K562 (cell line): ENCODE data around the gene KRTAP29-1. TPM values are rescaled to one million over a fixed set of nuclear protein-coding genes. Genes with fewer than 3 reads are reported as not detected.
"Not testable (repeated sequence)": the region's sequence is repeated elsewhere in the genome, so short reads cannot be mapped to it uniquely, and the experiment has no call there.

Experiments
- ATAC-seq: fragments of 200-7000 bp; cut with Tn5 transposase; 3 replicates; pipeline ENCODE4 v1.9.1; 2020; ENCODE audit warnings: moderate library complexity
- BruUV-seq: library from RNA; stranded (reverse); fragments of 400-500 nt; replicated peaks from 2 replicates; lab custom pipeline; 2021; lab: Mats Ljungman, UMichigan
- CTCF ChIA-PET: fragments of 300-600 bp; formaldehyde crosslinking; extraction: SDS; loops from one replicate; lab custom pipeline; 2021; ENCODE audit warnings: low intra/inter-chr PET ratio; lab: Yijun Ruan, JAX
- POLR2A ChIA-PET: fragments of 300-600, 350-650 bp; sonication (Branson Sonifier 250); formaldehyde crosslinking; extraction: SDS; loops from one replicate; lab custom pipeline; 2021; ENCODE audit warnings: antibody characterized with exemption, inconsistent platforms; lab: Yijun Ruan, JAX
- DNase-seq, 4 experiments: peaks; one replicate each; pipeline versions ENCODE4 v3.0.0 to v3.0.0-alpha.2; 2011 to 2018; ENCODE audit warnings: low spot score in 3 of 4, mixed read lengths in 3 of 4; ENCODE audit errors: extremely low read depth in 1 of 4
- FAIRE-seq: peaks from 2 replicates; lab custom pipeline; 2011; peaks lifted over from hg19 to GRCh38; lab: Jason Lieb, UNC
- H2AFZ ChIP-seq: 2 replicates; pipeline ENCODE4 v1.6.0; 2011; ENCODE audit warnings: low read depth, low read length, control low read depth, inconsistent platforms
- H3K27ac ChIP-seq: fragments of 200-600 bp; 3 replicates; pipeline ENCODE4 v1.8.0; 2011; ENCODE audit warnings: low read depth, mild to moderate bottlenecking, control low read depth, inconsistent platforms, low read length, moderate library complexity, mixed read lengths; ENCODE audit errors: extremely low read depth
- H3K27me3 ChIP-seq, 2 experiments: fragments of 300-600 bp in 1 of 2; 2 replicates in 1 of 2; 3 replicates in 1 of 2; pipeline versions ENCODE4 v1.6.0 to v1.8.0; 2011; ENCODE audit warnings: inconsistent platforms in 2 of 2, low read length in 2 of 2, mild to moderate bottlenecking in 1 of 2, mixed read lengths in 1 of 2, moderate library complexity in 1 of 2; ENCODE audit not compliant: control insufficient read depth in 2 of 2, insufficient read depth in 2 of 2
- H3K36me3 ChIP-seq: fragments of 300-600 bp; 3 replicates; pipeline ENCODE4 v1.8.0; 2011; ENCODE audit warnings: mild to moderate bottlenecking, low read length, inconsistent platforms; ENCODE audit not compliant: control insufficient read depth, insufficient read depth
- H3K4me1 ChIP-seq, 2 experiments: fragments of 200-600 bp in 1 of 2; replicated peaks in 1 of 2; 2 replicates in 1 of 2; 3 replicates in 1 of 2; pipeline versions ENCODE4 v1.5.1 to v1.8.0; 2011; ENCODE audit warnings: inconsistent platforms in 2 of 2, low read length in 2 of 2, mild to moderate bottlenecking in 1 of 2, mixed read lengths in 1 of 2, moderate library complexity in 1 of 2; ENCODE audit not compliant: control insufficient read depth in 2 of 2, insufficient read depth in 2 of 2
- H3K4me2 ChIP-seq: 2 replicates; pipeline ENCODE4 v1.6.1; 2011; ENCODE audit warnings: low read length, control low read depth, inconsistent platforms, mixed read lengths; ENCODE audit not compliant: insufficient read depth
- H3K4me3 ChIP-seq: fragments of 200-600 bp; sonication (generic), shearing (Covaris generic); 2 replicates; pipeline ENCODE4 v1.5.1; 2016; ENCODE audit warnings: control low read depth, inconsistent platforms
- H3K79me2 ChIP-seq: fragments of 200-600 bp; 3 replicates; pipeline ENCODE4 v1.8.0; 2011; ENCODE audit warnings: low read length, inconsistent platforms; ENCODE audit not compliant: control insufficient read depth, insufficient read depth
- H3K9ac ChIP-seq, 2 experiments: 2 replicates each; pipeline versions ENCODE4 v1.6.0 to v1.6.1; 2011; ENCODE audit warnings: low read depth in 2 of 2, low read length in 2 of 2, control low read depth in 1 of 2, inconsistent platforms in 1 of 2, mild to moderate bottlenecking in 1 of 2, mixed read lengths in 1 of 2; ENCODE audit not compliant: insufficient read depth in 1 of 2
- H3K9me1 ChIP-seq: one replicate; pipeline ENCODE4 v1.6.0; 2011; ENCODE audit warnings: inconsistent platforms, mild to moderate bottlenecking, low read length, moderate library complexity; ENCODE audit not compliant: control insufficient read depth, insufficient read depth
- H3K9me3 ChIP-seq: replicated peaks from 2 replicates; pipeline ENCODE4 v1.5.1; 2011; ENCODE audit warnings: low read depth, low read length, inconsistent platforms; ENCODE audit not compliant: control insufficient read depth, insufficient read depth
- H4K20me1 ChIP-seq: replicated peaks from 2 replicates; pipeline ENCODE4 v1.6.1; 2011; ENCODE audit warnings: low read length, inconsistent platforms, mixed read lengths; ENCODE audit not compliant: control insufficient read depth, insufficient read depth
- BDP1 ChIP-seq: IDR thresholded peaks from 3 replicates; pipeline ENCODE4 v1.6.1; 2011; ENCODE audit not compliant: insufficient read length, insufficient read depth
- GATAD2A ChIP-seq: fragments of 450-650 bp; IDR thresholded peaks from 2 replicates; pipeline ENCODE4 v1.6.1; 2017
- GATAD2B ChIP-seq: fragments of 450-650 bp; IDR thresholded peaks from 2 replicates; pipeline ENCODE4 v1.6.1; 2017; ENCODE audit warnings: mild to moderate bottlenecking, borderline replicate concordance
- GTF2E2 ChIP-seq: fragments of 200-800 bp; sonication (Bioruptor generic); IDR thresholded peaks from 2 replicates; pipeline ENCODE4 v1.6.1; 2016; ENCODE audit warnings: missing genetic modification characterization, missing compliant biosample characterization
- HMGN3 ChIP-seq: IDR thresholded peaks from 2 replicates; pipeline ENCODE4 v1.6.1; 2011; ENCODE audit warnings: borderline replicate concordance, low read depth, mild to moderate bottlenecking, mixed read lengths, low read length; ENCODE audit not compliant: insufficient read length; ENCODE audit errors: extremely low read depth
- OTX1 ChIP-seq: fragments of 450-650 bp; formaldehyde crosslinking; IDR thresholded peaks from 2 replicates; pipeline ENCODE4 v1.4.0; 2022; ENCODE audit warnings: mild to moderate bottlenecking
- POLR2G ChIP-seq: fragments of 200-400 bp; formaldehyde crosslinking; IDR thresholded peaks from 2 replicates; pipeline ENCODE4 v1.6.1; 2017; ENCODE audit warnings: low read depth, mild to moderate bottlenecking, antibody characterized with exemption, low read length, moderate library complexity
- ZNF165 ChIP-seq: fragments of 250-450 bp; sonication (Bioruptor Pico); IDR thresholded peaks from 2 replicates; pipeline ENCODE4 v1.4.0; 2020; ENCODE audit warnings: borderline replicate concordance
- ZNF24 ChIP-seq: fragments of 450-650 bp; IDR thresholded peaks from 2 replicates; pipeline ENCODE4 v1.6.1; 2016
- ZNF668 ChIP-seq: fragments of 250-450 bp; sonication (Bioruptor Pico); IDR thresholded peaks from 2 replicates; pipeline ENCODE4 v1.8.0; 2022; ENCODE audit warnings: mild to moderate bottlenecking, inconsistent platforms
- ZNF766 ChIP-seq: fragments of 200-800 bp; sonication (Bioruptor generic); conservative IDR thresholded peaks from 2 replicates; pipeline ENCODE4 v1.6.1; 2016; ENCODE audit warnings: missing genetic modification characterization, missing compliant biosample characterization
- ZNF830 ChIP-seq: fragments of 250-450 bp; sonication (Bioruptor Pico); IDR thresholded peaks from 2 replicates; pipeline ENCODE4 v1.5.0; 2021; ENCODE audit warnings: mild to moderate bottlenecking
- WGBS: fragments of 100-300 bp; shearing (Covaris generic); methylation state at CpG from one replicate; pipeline ENCODE4 v1.1.6; 2016; ENCODE audit warnings: low coverage, mixed read lengths; ENCODE audit not compliant: insufficient coverage; ENCODE audit errors: missing lambda C conversion rate; 5-methylcytosine and 5-hydroxymethylcytosine counted together
- in situ Hi-C: fragments of 300-500 bp; cut with MboI; formaldehyde crosslinking; loops from 4 replicates; pipeline ENCODE4 v1.15.0; 2018; ENCODE audit warnings: inconsistent platforms, mixed read lengths
- intact Hi-C: fragments of 100-400 bp; cut with micrococcal nuclease; formaldehyde crosslinking; loops from 2 replicates; pipeline ENCODE4 v1.14.2; 2022
- polyA plus RNA-seq, 8 experiments: library from polyadenylated mRNA; depleted of rRNA in 4 of 8; stranded (reverse) in 5 of 8; unstranded in 3 of 8; fragments of >200 nt; fragmentation: Nextera tagmentation in 2 of 8; fragmentation: Illumina TruSeq in 1 of 8; extraction: Ambion mirVana in 2 of 8; extraction: Trizol in 1 of 8; gene quantifications; 2 replicates each; pipeline versions ENCODE4 v1.2.1 to v1.2.3, GENCODE V29; 2011 to 2014; ENCODE audit warnings: inconsistent platforms in 1 of 8, missing spikeins in 1 of 8
- total RNA-seq, 7 experiments: library from RNA; depleted of rRNA in 6 of 7; stranded (reverse); fragments of >200 nt in 6 of 7; fragmentation: Illumina TruSeq in 2 of 7; extraction: Trizol in 2 of 7; gene quantifications; 2 replicates each; pipeline versions ENCODE4 v1.2.1 to v1.2.3, GENCODE V29; 2011 to 2021; ENCODE audit warnings: low replicate concordance in 1 of 7
- TF ChIP-seq, protein P1 (sequence below): sonication (generic); formaldehyde crosslinking; IDR thresholded peaks from 2 replicates; pipeline ENCODE4 v1.5.0; 2020; ENCODE audit warnings: missing genetic modification reagents
- TF ChIP-seq, protein P2 (sequence below): fragments of 450-650 bp; IDR thresholded peaks from 2 replicates; pipeline ENCODE4 v1.6.1; 2014; ENCODE audit warnings: low read depth, mild to moderate bottlenecking, moderate library complexity, borderline replicate concordance
- TF ChIP-seq, protein P3 (sequence below): fragments of 450-650 bp; IDR thresholded peaks from 2 replicates; pipeline ENCODE4 v1.6.1; 2016; ENCODE audit warnings: low read depth, mild to moderate bottlenecking, moderate library complexity

The KRTAP29-1 gene
- total and polyA plus RNA-seq, 9 of the 15 experiments (the other 6 are each of a cell fraction or from before 2014, with no cell fraction given): not detected

DNA sequence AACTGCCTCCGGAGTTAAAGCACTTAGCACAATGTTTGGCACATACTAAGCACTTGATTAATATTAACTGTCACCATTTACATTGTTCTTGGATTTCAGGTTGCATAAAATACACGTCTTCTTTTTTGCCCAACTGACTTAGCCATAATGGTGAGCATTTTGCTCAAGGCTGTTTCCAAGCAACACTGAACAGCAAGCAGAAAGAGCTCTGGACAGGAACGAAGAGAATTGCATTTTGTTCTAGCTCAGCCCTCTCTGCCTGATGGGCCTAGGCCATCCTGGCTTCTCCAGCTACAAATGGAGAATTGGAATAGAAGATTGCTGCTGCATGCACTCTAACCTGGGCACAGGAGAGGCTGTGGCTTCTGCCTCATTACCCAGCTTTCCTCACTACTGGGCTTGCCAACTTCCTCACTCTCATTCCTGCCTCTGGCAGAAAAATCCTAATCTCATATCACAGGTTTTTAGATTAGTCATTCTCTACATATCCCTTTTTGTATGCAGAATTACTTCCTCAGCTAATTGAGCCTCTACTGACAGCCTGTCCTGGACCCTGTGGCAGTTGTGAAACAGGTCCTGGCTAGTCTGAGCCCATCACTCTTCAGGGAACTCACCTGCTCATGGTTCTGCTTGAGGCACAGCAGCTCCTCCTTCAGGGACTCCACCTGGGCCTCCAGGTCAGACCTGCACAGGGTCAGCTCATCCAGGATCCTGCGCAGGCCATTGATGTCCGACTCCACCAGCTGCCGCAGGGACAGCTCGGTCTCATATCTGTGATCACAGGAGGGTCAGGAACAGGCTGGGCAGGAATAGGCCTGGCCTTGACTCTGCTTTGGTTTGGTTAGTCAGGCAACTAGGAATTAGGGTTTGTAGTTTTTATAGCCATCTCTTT lies 45.5 kb upstream of the KRTAP29-1 start:
- WGBS: 0% methylated on average over 7 of the region's 7 CpGs
- Histone ChIP-seq H3K9me3 (no peaks in the 10 kb centered on the region), H3K36me3 (no peaks in the 10 kb centered on the region), H2AFZ (no peak overlapping the region), H3K9ac (no peak overlapping the region), H4K20me1 (no peaks in the 10 kb centered on the region), H3K4me1 (no peaks in the 10 kb centered on the region), H3K4me3 (no peak overlapping the region), H3K79me2 (no peaks in the 10 kb centered on the region), H3K27me3 (no peaks in the 10 kb centered on the region), H3K9me1 (no peaks in the 10 kb centered on the region), H3K4me2 (no peak overlapping the region), H3K27ac (no peak overlapping the region)
- ATAC-seq: no peak
- in situ Hi-C loops (no loop called here), intact Hi-C loops (no loop called here)
- no peak for DNase-seq
- POLR2A ChIA-PET: no interaction called here
- CTCF ChIA-PET: no interaction called here
- FAIRE-seq: no peak
- no TSS peak for BruUV-seq
- TF ChIP-seq ZNF830 (CRISPR knock-in tag): no peak
- no peak for TF ChIP-seq OTX1
- TF ChIP-seq, protein P1, sequence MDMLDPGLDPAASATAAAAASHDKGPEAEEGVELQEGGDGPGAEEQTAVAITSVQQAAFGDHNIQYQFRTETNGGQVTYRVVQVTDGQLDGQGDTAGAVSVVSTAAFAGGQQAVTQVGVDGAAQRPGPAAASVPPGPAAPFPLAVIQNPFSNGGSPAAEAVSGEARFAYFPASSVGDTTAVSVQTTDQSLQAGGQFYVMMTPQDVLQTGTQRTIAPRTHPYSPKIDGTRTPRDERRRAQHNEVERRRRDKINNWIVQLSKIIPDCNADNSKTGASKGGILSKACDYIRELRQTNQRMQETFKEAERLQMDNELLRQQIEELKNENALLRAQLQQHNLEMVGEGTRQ: no peak
- no peak for TF ChIP-seq POLR2G
- no peak for TF ChIP-seq ZNF24
- no peak for TF ChIP-seq ZNF165 (CRISPR knock-in tag)
- no peak for TF ChIP-seq ZNF766 (CRISPR knock-in tag)
- TF ChIP-seq BDP1: no peak
- TF ChIP-seq GATAD2A: no peak
- TF ChIP-seq, protein P2, sequence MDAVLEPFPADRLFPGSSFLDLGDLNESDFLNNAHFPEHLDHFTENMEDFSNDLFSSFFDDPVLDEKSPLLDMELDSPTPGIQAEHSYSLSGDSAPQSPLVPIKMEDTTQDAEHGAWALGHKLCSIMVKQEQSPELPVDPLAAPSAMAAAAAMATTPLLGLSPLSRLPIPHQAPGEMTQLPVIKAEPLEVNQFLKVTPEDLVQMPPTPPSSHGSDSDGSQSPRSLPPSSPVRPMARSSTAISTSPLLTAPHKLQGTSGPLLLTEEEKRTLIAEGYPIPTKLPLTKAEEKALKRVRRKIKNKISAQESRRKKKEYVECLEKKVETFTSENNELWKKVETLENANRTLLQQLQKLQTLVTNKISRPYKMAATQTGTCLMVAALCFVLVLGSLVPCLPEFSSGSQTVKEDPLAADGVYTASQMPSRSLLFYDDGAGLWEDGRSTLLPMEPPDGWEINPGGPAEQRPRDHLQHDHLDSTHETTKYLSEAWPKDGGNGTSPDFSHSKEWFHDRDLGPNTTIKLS: no peak
- TF ChIP-seq GTF2E2 (tag): no peak
- TF ChIP-seq ZNF668 (CRISPR knock-in tag): no peak
- no peak for TF ChIP-seq HMGN3
- TF ChIP-seq GATAD2B: no peak
- TF ChIP-seq, protein P3, sequence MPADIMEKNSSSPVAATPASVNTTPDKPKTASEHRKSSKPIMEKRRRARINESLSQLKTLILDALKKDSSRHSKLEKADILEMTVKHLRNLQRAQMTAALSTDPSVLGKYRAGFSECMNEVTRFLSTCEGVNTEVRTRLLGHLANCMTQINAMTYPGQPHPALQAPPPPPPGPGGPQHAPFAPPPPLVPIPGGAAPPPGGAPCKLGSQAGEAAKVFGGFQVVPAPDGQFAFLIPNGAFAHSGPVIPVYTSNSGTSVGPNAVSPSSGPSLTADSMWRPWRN: no peak

DNA sequence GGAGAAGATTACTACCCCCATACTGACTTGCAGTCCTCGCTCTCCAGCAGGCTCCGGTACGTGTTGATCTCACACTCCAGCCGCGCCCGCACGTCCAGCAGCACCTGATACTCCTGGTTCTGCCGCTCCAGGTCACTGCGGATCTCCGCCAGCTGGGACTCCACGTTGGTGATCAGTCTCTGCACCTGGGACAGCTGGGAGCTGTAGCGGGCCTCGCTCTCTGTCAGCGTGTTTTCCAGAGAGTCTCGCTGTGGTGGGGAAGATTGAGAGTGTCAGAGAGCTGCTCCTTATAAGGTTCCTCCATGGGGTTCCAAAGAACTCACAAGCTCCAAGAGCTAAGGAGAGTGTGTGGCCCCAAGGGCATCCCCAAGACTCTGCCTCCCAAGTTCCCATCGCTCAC lies 43.8 kb upstream of the KRTAP29-1 start:
- H3K36me3 ChIP-seq, FAIRE-seq, DNase-seq, H3K4me3 ChIP-seq, BruUV-seq, H3K9ac ChIP-seq, in situ Hi-C loops, H3K9me3 ChIP-seq, CTCF ChIA-PET, H2AFZ ChIP-seq, intact Hi-C loops, H3K79me2 ChIP-seq, H3K27me3 ChIP-seq, H3K4me2 ChIP-seq, H3K4me1 ChIP-seq, ATAC-seq, H4K20me1 ChIP-seq, H3K9me1 ChIP-seq, H3K27ac ChIP-seq: not testable (repeated sequence)
- POLR2A ChIA-PET: interaction anchor here (1.1 kb wide), 1 partner anchor 10 kb away, joined by 5 read pairs; no protein-coding TSS in a partner anchor
- WGBS: 1% methylated on average over 16 of the region's 16 CpGs
